Stimulated activated CD8-positive, alpha-beta memory T cell treated with anti-CD3 and anti-CD28 coated beads, Interleukin-2, amount 100 ng/mL, for 1 hour (primary cell): ENCODE results near the gene TENT4B.
A peak's percentile ranks its signal among the peaks of the same experiment; 100 is the strongest.

Source experiments
- DNase-seq, 2 donors: peaks; one replicate each; pipeline ENCODE4 v3.0.0-alpha.2; 2020; ENCODE audit warnings: low read depth in 2 of 2

Gene TENT4B

GRCh38 chr16:50256604-50257003 is 103.5 kb downstream of the TENT4B start:
- no peak for DNase-seq

- DNase-seq: no peak
Measured at GRCh38 chr16:50257876-50258275, 104.8 kb downstream of the TENT4B start.

- DNase-seq: no peak
Measured at GRCh38 chr16:50259334-50260205, 106.5 kb downstream of the TENT4B start.

GRCh38 chr16:50260206-50261159 is 107.4 kb downstream of the TENT4B start:
- DNase-seq: no peak

GRCh38 chr16:50261160-50261706 is 108.1 kb downstream of the TENT4B start:
- DNase-seq: no peak

GRCh38 chr16:50261707-50262235 is 108.7 kb downstream of the TENT4B start:
- no peak for DNase-seq

GRCh38 chr16:50263060-50263909 is 110.2 kb downstream of the TENT4B start:
- no peak for DNase-seq

GRCh38 chr16:50263940-50264929 is 111.1 kb downstream of the TENT4B start:
- DNase-seq: no peak

GRCh38 chr16:50265260-50265659 is 112.2 kb downstream of the TENT4B start:
- DNase-seq: no peak

- DNase-seq: no peak
Measured at GRCh38 chr16:50265716-50266336, 112.7 kb downstream of the TENT4B start.

- peak; percentile 68 to 69 for DNase-seq
Measured at GRCh38 chr16:50266337-50267091, 113.4 kb downstream of the TENT4B start, which contains the start of gene ADCY7. Gene ADCY7 (plus strand): TSS chr16:50266551. CDS start chr16:50288180, 21,629 bp downstream.

GRCh38 chr16:50267151-50267631 is 114.1 kb downstream of the TENT4B start:
- DNase-seq: no peak

- DNase-seq: no peak
Measured at GRCh38 chr16:50267651-50268050, 114.5 kb downstream of the TENT4B start.

- DNase-seq: no peak
Measured at GRCh38 chr16:50268352-50268751, 115.2 kb downstream of the TENT4B start.

GRCh38 chr16:50269061-50269705 is 116.1 kb downstream of the TENT4B start:
- DNase-seq: no peak

- no peak for DNase-seq
Measured at GRCh38 chr16:50269769-50270509, 116.8 kb downstream of the TENT4B start.
